Gastroesophageal sphincter (tissue), 3 donors: Measurements from ENCODE around the gene RMND1.

Source experiments
- CTCF ChIP-seq, 4 experiments: fragments of 200-600 bp in 2 of 4; fragments of 450-650 bp in 2 of 4; sonication (generic) in 1 of 4; IDR thresholded peaks; one replicate each; pipeline ENCODE4 v1.5.1; 2017 to 2019; ENCODE audit warnings: antibody characterized with exemption in 4 of 4, mild to moderate bottlenecking in 2 of 4, moderate library complexity in 2 of 4
- EP300 ChIP-seq: sonication (generic); formaldehyde crosslinking; IDR thresholded peaks from one replicate; pipeline ENCODE4 v1.6.1; 2017; ENCODE audit warnings: antibody characterized with exemption, mild to moderate bottlenecking
- POLR2A ChIP-seq, 2 donors: fragments of 450-650 bp; IDR thresholded peaks; one replicate each; pipeline ENCODE4 v1.6.1; 2017; ENCODE audit warnings: antibody characterized with exemption in 2 of 2, mild to moderate bottlenecking in 2 of 2, moderate library complexity in 1 of 2
- POLR2AphosphoS5 ChIP-seq: sonication (generic); formaldehyde crosslinking; IDR thresholded peaks from one replicate; pipeline ENCODE4 v1.6.1; 2017; ENCODE audit warnings: antibody characterized with exemption

- TF ChIP-seq POLR2A (IDR thresholded peaks at IDR 0.05), result no peak
- TF ChIP-seq CTCF (IDR thresholded peaks at IDR 0.05), result no peak
- no peak for TF ChIP-seq EP300
- no peak for TF ChIP-seq POLR2AphosphoS5
Observed at GRCh38 chr6:151428093-151428735, 23.7 kb downstream of the RMND1 start.
